RWPE2 (cell line): ENCODE results near the gene CDK8.

Source experiments
- ATAC-seq: fragments of 200-7000 bp; cut with Tn5 transposase; 3 replicates; pipeline ENCODE4 v1.9.1; 2021; ENCODE audit warnings: low read depth
- DNase-seq: peaks from one replicate; pipeline ENCODE4 v3.0.0-alpha.2; 2020; ENCODE audit warnings: low spot score
- H3K27ac ChIP-seq: fragments of 450-650 bp; 2 replicates; pipeline ENCODE4 v1.5.1; 2017; ENCODE audit warnings: mild to moderate bottlenecking; ENCODE audit not compliant: poor library complexity, severe bottlenecking
- H3K27me3 ChIP-seq: fragments of 250-450 bp; sonication (Bioruptor Pico); 2 replicates; pipeline ENCODE4 v1.5.1; 2021; ENCODE audit warnings: mild to moderate bottlenecking, moderate library complexity; ENCODE audit not compliant: insufficient read depth, poor library complexity, severe bottlenecking
- H3K36me3 ChIP-seq: fragments of 250-450 bp; sonication (Bioruptor Pico); 2 replicates; pipeline ENCODE4 v1.5.1; 2020; ENCODE audit warnings: low read depth, mild to moderate bottlenecking, moderate library complexity
- H3K4me1 ChIP-seq: fragments of 250-450 bp; sonication (Bioruptor Pico); 2 replicates; pipeline ENCODE4 v1.5.1; 2021; ENCODE audit warnings: mild to moderate bottlenecking, moderate library complexity; ENCODE audit not compliant: insufficient read depth, poor library complexity, severe bottlenecking
- H3K4me3 ChIP-seq: fragments of 250-450 bp; sonication (Bioruptor Pico); 2 replicates; pipeline ENCODE4 v1.5.1; 2021; ENCODE audit warnings: mild to moderate bottlenecking, moderate library complexity; ENCODE audit not compliant: severe bottlenecking
- H3K9me3 ChIP-seq: fragments of 250-450 bp; sonication (Bioruptor Pico); 2 replicates; pipeline ENCODE4 v1.5.1; 2021; ENCODE audit warnings: mild to moderate bottlenecking, moderate library complexity; ENCODE audit not compliant: severe bottlenecking
- CTCF ChIP-seq: fragments of 450-650 bp; IDR thresholded peaks from one replicate; pipeline ENCODE4 v1.5.1; 2017; ENCODE audit warnings: mild to moderate bottlenecking, moderate library complexity; ENCODE audit not compliant: poor library complexity, severe bottlenecking

Gene CDK8

GRCh38 chr13:26325876-26326275, 71.9 kb downstream of the CDK8 start:
- TF ChIP-seq CTCF = no peak
- DNase-seq (no peak), ATAC-seq (no peak)
- no peaks in the 10 kb centered on the region for H3K36me3 ChIP-seq
- no peaks in the 10 kb centered on the region for H3K4me1 ChIP-seq
- no peak overlapping the region for H3K27ac ChIP-seq
- H3K4me3 ChIP-seq = no peak overlapping the region
- no peaks in the 10 kb centered on the region for H3K27me3 ChIP-seq
- H3K9me3 ChIP-seq = no peaks in the 10 kb centered on the region

GRCh38 chr13:26326562-26326961, 72.6 kb downstream of the CDK8 start:
- no peaks in the 10 kb centered on the region for H3K27me3 ChIP-seq
- no peak overlapping the region for H3K4me3 ChIP-seq
- TF ChIP-seq CTCF = no peak
- H3K9me3 ChIP-seq = no peaks in the 10 kb centered on the region
- H3K4me1 ChIP-seq = no peaks in the 10 kb centered on the region
- no peaks in the 10 kb centered on the region for H3K36me3 ChIP-seq
- H3K27ac ChIP-seq = no peak overlapping the region
- DNase-seq (no peak), ATAC-seq (no peak)

GRCh38 chr13:26327940-26328725, 74.2 kb downstream of the CDK8 start:
- H3K36me3 ChIP-seq = no peaks in the 10 kb centered on the region
- H3K27me3 ChIP-seq = no peaks in the 10 kb centered on the region
- ATAC-seq (no peak), DNase-seq (no peak)
- H3K27ac ChIP-seq = no peak overlapping the region
- H3K9me3 ChIP-seq = no peaks in the 10 kb centered on the region
- no peaks in the 10 kb centered on the region for H3K4me1 ChIP-seq
- H3K4me3 ChIP-seq = no peak overlapping the region
- no peak for TF ChIP-seq CTCF

- H3K9me3 ChIP-seq = no peaks in the 10 kb centered on the region
- H3K27me3 ChIP-seq = no peaks in the 10 kb centered on the region
- ATAC-seq = no peak
- no peak overlapping the region for H3K4me3 ChIP-seq
- no peaks in the 10 kb centered on the region for H3K4me1 ChIP-seq
- H3K27ac ChIP-seq = no peak overlapping the region
- DNase-seq = no peak
- no peak for TF ChIP-seq CTCF
- H3K36me3 ChIP-seq = no peaks in the 10 kb centered on the region
These were observed 81.2 kb downstream of the CDK8 start for GRCh38 chr13:26335158-26335557.

GRCh38 chr13:26340807-26341206, 86.9 kb downstream of the CDK8 start:
- no peak overlapping the region for H3K27ac ChIP-seq
- no peak for DNase-seq
- no peak for ATAC-seq

More at GRCh38 chr13:26340807-26341206, 86.9 kb downstream of the CDK8 start:
- no peak for TF ChIP-seq CTCF
- no peaks in the 10 kb centered on the region for H3K4me1 ChIP-seq
- no peaks in the 10 kb centered on the region for H3K9me3 ChIP-seq
- no peaks in the 10 kb centered on the region for H3K36me3 ChIP-seq
- no peak overlapping the region for H3K4me3 ChIP-seq
- H3K27me3 ChIP-seq = no peaks in the 10 kb centered on the region
